HG03571 (cell line): Measurements from ENCODE around the gene CCDC83.
"Not testable (repeated sequence)": the region's sequence is repeated elsewhere in the genome, so short reads cannot be mapped to it uniquely, and the experiment has no call there.

Experiments
- ATAC-seq: cut with Tn5 transposase; IDR thresholded peaks from one replicate; pipeline ENCODE4 v1.9.1; 2021; ENCODE audit not compliant: unreplicated experiment

Gene CCDC83

DNA sequence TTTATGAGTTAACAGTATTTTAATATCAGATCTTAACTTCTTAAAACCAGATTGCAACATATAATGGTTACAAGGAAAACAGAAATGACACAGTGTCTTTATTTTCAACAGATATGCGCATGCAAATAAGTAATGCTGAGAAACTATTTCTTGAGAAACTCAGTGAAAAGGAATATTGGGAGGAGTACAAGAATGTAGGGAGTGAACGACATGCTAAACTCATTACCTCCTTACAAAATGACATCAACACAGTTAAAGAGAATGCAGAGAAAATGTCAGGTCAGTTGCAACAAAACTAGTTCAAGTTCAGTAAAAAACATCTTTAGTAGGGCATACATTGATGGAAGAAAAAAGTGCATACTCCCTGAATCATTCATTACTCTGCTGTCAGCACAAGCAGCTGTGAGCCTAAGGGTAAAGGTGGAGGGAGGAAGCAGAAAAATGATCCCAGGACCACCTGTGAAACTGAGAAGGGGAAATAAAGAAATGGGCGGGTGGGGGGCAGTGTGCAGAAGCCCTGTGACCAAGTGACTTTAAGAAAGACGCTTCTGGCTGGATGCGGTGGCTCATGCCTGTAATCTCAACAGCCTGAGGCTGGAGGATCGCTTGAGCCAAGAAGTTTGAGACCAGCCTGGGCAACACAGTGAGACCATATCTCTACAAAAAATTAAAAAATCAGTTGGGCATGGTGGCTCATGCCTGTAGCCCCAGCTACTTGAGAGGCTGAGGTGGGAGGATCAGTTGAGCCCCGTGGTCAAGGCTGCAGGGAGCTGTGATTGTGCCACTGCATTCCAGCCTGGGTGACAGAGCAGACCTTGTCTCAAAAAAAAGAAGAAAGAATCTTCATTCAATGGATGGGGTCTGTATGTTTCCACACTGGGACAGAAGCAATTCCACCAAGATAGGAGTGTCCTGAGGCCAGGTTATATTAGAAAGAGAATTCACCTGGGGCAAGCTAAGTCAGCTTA lies 31.2 kb downstream of the CCDC83 start:
- no peak for ATAC-seq

DNA sequence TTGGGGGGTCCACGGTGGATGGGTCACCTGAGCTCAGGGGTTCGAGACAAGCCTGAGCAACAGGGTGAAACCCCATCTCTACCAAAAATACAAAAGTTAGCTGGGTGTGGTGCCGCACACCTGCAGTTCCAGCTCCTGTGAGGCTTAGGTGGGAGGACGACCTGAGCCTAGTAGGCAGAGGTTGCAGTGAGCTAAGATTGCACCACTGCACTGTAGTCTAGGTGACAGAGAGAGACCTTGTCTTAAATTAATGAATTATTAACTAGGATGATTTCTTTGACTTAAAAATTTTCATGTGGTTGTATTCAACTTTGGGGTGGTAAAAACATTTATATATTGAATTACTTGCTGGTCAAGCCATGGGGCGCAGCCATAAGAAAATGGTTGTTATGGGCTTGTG lies 33.9 kb downstream of the CCDC83 start:
- ATAC-seq: no peak

GRCh38 chr11:85889676-85890579 lies 34.7 kb downstream of the CCDC83 start:
- no peak for ATAC-seq

- no peak for ATAC-seq
Observed at GRCh38 chr11:85893395-85893794, 38.2 kb downstream of the CCDC83 start.

DNA sequence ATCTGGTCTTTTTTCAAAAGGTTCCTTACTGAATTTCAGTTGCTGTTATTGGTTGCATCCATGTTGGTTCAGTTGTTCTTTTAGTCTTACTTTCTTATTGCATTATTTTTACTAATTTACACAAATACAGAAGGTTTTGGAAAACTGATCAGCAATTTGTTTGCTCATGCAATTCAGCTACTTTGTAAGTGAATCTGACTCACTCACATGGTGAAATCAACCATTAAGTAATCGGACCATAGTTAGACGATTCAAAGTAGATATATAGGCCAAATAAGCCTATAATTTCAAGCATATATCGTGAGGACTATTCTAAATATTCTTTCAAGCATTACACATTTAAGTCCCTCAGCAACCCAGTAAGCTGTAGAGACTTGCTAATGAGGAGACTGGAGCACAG lies 41.7 kb downstream of the CCDC83 start:
- no peak for ATAC-seq

DNA sequence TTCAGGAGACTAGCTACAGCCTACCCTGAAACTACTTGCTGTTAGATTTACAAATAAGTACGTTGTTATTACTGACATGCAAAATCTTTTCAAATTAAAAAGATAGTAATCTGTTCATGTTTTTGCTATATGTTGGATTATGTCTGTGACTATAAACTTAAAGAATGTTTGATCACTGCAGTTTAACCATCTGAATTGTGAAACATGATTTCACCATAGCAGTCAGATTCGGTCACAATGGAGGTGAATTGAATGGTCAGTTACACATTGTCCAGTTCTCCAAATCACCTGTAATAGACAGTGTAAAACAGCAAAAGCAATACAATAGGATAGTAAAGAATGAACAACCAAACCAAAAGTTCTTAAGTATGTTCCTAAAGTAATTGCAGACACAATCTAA lies 43.3 kb downstream of the CCDC83 start:
- ATAC-seq: no peak

DNA sequence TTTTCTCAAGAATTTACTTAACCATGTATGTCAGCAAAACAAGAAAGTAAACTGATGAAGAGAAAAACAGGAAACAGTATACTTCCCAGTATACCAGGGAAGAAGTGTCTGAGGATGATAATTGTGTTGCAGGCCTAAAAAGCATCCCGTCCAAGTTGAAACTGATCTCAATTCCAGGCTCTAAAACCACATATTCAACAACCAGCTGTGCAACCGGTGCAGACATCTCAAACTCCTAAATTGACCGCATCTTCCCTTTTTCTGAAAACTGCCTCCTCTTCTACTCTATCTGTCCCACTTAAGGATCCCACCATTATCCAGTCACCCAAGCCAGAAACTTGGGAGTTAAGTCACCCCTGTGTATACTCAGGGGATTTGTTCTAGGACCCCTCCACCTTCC lies 47.2 kb downstream of the CCDC83 start:
- ATAC-seq: no peak

DNA sequence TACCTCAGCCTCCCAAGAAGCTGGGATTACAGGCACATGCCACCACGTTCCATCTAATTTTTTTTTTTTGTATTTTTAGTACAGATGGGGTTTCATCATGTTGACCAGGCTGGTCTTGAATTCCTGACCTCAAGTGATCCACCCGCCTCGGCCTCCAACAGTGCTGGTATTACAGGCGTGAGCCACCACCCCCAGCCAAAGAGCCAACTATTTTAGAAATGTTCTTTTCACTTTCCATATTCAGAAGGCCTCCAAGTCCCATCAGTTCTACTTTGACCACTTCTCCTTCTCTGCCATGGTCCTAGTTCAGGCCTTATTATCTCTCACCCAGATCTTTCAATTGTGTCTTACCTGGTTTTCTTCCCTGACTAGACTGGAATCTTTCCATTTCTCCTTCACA lies 48.2 kb downstream of the CCDC83 start:
- ATAC-seq: no peak

DNA sequence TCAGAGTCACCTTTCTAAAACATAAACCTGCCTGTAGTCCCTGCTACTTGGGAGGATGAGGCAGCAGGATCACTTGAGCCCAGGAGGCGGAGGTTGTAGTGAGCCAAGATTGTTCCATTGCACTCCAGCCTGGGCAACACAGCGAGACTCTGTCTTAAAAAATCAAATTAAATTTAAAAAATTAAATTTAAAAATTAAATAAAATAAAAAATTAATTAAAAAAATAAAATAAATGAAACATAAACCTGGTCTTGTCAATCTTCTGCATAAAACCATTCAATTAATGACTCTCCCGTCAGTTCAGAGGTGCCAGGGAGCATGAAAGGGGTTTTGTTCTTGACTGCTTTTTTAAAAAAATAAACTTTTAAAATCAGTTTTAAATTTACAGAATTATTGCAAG lies 48.6 kb downstream of the CCDC83 start:
- ATAC-seq: no peak

GRCh38 chr11:85912414-85912813 lies 57.2 kb downstream of the CCDC83 start:
- no peak for ATAC-seq

DNA sequence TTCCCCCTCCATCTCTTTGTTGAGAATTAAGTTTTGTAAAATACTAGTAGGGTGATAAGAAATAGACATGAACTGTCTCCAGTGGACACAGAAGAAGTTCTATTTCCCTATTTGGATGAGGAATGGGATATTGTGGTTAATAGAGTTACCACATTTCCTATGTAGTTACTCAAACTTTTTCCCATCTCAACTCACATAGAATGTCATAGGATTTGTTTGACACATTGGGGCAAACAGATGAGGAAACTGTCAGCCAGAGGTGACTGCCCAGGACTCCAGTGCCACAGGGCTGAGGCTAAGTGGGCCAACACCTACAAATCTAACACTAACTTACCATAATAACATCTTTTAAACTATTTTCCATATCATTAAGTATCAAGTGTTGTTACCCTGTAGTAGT lies 58.3 kb downstream of the CCDC83 start:
- ATAC-seq: no peak

DNA sequence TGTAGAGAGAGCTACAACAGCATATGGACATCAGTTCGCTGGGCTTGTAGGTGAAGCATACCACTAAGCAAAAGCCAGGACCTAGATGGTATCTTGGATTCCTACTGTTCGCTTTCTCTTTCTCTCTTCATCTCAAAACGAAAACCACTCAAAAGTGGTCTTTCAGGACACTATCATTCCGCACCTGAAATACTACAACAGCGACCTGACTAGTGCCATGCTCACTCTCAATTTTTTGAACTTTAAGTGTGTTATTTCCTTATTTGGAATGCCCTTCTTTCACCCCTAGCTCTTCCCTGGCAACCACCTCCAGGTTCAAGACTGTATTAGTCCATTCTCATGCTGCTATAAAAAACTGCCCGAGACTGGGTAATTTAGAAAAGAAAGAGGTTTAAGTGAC lies 59.2 kb downstream of the CCDC83 start:
- no peak for ATAC-seq

GRCh38 chr11:85918910-85919794 lies 64.0 kb downstream of the CCDC83 start:
- no peak for ATAC-seq

DNA sequence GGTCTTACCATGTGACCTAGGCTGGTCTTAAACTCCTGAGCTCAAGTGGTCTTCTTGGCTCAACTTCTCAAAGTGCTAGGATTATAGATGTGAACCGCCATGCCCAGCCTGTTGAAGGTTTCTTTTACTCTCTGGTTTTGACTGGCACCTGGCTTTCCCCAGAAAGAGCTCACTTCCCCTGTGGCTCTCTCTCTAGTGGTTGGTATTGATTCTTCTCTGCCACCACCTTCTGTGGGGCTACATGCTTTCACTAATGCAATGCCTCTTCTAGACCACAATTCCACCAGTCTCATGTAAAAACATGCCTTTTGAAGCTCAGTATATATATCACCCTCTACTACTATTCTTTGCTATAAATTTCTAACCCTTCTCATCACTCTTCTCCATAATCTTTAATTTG lies 67.2 kb downstream of the CCDC83 start:
- no peak for ATAC-seq

DNA sequence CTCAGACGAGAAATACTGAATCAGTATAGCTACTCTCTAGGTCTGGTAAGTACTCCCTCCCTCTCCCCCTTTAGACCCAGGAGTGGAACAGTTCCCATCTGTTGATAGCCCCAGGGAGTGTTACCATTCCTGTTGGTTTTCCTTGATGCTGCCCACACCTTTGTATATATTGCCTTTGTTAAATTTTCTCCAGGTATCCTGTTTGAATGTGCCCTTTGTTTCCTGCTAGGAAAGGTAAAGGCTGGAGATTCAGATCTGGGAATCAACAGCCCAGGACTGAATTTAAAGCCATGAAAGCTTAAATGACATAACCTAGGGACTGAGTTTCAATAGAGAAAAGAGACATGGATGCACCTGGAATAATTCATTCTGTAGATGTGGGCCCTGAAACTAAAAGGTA lies 68.3 kb downstream of the CCDC83 start:
- ATAC-seq: no peak

GRCh38 chr11:85926653-85927214 lies 71.6 kb downstream of the CCDC83 start:
- not testable (repeated sequence) for ATAC-seq

DNA sequence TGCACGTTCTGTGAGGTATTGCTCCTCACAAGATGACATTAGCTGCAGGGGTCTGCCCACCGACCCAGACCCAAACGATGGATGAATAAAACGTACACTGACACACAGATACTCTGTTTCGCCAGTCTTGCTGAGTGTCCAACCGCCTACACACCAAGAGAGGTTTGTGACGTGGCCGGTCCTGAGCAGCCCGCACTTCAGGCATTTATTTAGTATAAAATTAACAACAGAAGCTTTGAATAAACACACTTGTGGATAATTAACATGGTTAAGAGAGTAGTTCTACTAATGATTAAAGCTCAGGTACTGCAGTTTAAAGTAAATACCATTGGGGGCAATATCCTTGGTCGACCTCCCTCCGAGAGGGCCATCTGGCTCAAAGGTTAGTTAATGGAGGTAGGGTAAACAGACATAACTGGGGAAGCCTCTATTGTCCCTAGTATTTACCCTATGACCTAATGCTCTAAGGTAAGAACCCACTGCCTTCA lies 75.7 kb downstream of the CCDC83 start:
- ATAC-seq: no peak

- no peak for ATAC-seq
Observed at GRCh38 chr11:85934596-85935169, 79.5 kb downstream of the CCDC83 start.

DNA sequence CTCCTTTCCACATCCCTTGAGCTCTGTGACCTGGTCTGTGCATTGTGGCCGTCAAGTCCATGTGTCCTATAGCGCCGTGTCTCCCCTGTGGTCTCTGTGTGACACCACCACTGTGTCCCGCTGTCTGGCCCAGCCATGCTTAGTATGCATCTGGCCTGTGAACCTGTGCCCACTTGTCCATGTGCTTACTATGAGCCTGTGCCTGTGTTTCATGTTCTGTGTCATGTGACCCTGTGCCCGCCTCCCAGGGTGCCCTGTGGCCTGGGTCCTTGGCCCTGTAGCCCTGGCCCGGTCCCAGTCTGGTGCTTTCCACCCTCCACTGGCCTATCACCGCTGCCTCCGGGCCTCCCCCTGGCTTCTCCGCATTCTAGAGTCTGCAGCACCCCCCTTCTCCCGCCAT lies 80.6 kb downstream of the CCDC83 start:
- ATAC-seq: no peak

DNA sequence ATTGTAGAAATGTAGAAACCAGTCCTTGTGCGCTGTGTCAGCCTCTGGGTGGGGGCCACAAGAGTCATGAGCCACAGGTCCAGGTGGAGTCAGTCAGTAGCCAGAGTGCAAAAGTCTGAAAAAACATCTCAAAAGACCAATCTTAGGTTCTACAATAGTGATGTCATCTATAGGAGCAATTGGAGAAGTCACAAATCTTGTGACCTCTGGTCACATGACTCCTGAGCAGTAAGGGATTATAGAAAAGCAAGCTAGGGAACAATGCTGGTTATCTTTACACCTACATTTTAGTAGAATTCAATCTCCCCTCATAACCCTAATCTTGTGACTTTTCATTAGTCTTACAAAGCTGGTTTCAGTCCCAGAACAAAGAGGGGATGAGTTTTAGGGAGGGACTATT lies 82.7 kb downstream of the CCDC83 start:
- ATAC-seq: no peak
